Glomerular visceral epithelial cell (primary cell): ENCODE results near the gene PRKAG2.

Experiments used
- DNase-seq: peaks from one replicate; pipeline ENCODE4 v3.0.0-alpha.2; 2016; ENCODE audit errors: extremely low spot score

The PRKAG2 gene

GRCh38 chr7:151818674-151819519 is 58.0 kb downstream of the PRKAG2 start:
- DNase-seq = no peak

- no peak for DNase-seq
Observed at GRCh38 chr7:151817981-151818673, 58.8 kb downstream of the PRKAG2 start.

- no peak for DNase-seq
Observed at GRCh38 chr7:151817315-151817690, 59.6 kb downstream of the PRKAG2 start.

GRCh38 chr7:151816562-151817314 is 60.2 kb downstream of the PRKAG2 start:
- DNase-seq = no peak

- no peak for DNase-seq
Observed at GRCh38 chr7:151815419-151815818, 61.5 kb downstream of the PRKAG2 start.

- no peak for DNase-seq
Observed at GRCh38 chr7:151814400-151815009, 62.4 kb downstream of the PRKAG2 start.

GRCh38 chr7:151813997-151814396 is 62.9 kb downstream of the PRKAG2 start:
- no peak for DNase-seq

GRCh38 chr7:151813445-151813844 is 63.5 kb downstream of the PRKAG2 start:
- no peak for DNase-seq

- no peak for DNase-seq
Observed at GRCh38 chr7:151812967-151813366, 63.9 kb downstream of the PRKAG2 start.

- no peak for DNase-seq
Observed at GRCh38 chr7:151810441-151811232, 66.3 kb downstream of the PRKAG2 start.

GRCh38 chr7:151809864-151810170 is 67.1 kb downstream of the PRKAG2 start:
- DNase-seq = no peak

- no peak for DNase-seq
Observed at GRCh38 chr7:151809146-151809863, 67.6 kb downstream of the PRKAG2 start.

- peak; percentile 83 for DNase-seq
Observed at GRCh38 chr7:151808400-151809145, 68.3 kb downstream of the PRKAG2 start.

GRCh38 chr7:151807846-151808245 is 69.1 kb downstream of the PRKAG2 start:
- no peak for DNase-seq

GRCh38 chr7:151806952-151807775 is 69.8 kb downstream of the PRKAG2 start:
- DNase-seq = no peak

GRCh38 chr7:151806204-151806603 is 70.7 kb downstream of the PRKAG2 start:
- no peak for DNase-seq

- no peak for DNase-seq
Observed at GRCh38 chr7:151805191-151805590, 71.7 kb downstream of the PRKAG2 start.

GRCh38 chr7:151804756-151805155 is 72.2 kb downstream of the PRKAG2 start:
- no peak for DNase-seq

GRCh38 chr7:151803841-151804240 is 73.1 kb downstream of the PRKAG2 start:
- DNase-seq = no peak
